DOHH2 (cell line): ENCODE measurements around the gene GALE.

Source experiments
- H3F3A ChIP-seq: fragments of 200-600 bp; sonication (generic), shearing (Covaris generic); 2 replicates; pipeline ENCODE4 v1.6.0; 2016; ENCODE audit warnings: antibody characterized with exemption, mild to moderate bottlenecking; ENCODE audit not compliant: control insufficient read depth, insufficient read depth
- H3K27ac ChIP-seq: fragments of 200-600 bp; sonication (generic); 2 replicates; pipeline ENCODE4 v1.5.1; 2014; ENCODE audit warnings: low read depth, mild to moderate bottlenecking, low read length, moderate library complexity
- H3K27me3 ChIP-seq: fragments of 200-600 bp; sonication (generic); 2 replicates; pipeline ENCODE4 v1.6.1; 2014; ENCODE audit warnings: mild to moderate bottlenecking, low read length, mixed read lengths; ENCODE audit not compliant: control insufficient read depth
- H3K36me3 ChIP-seq: fragments of 200-600 bp; sonication (generic); 2 replicates; pipeline ENCODE4 v1.6.1; 2014; ENCODE audit warnings: mild to moderate bottlenecking, low read length, moderate library complexity, mixed read lengths; ENCODE audit not compliant: control insufficient read depth
- H3K4me1 ChIP-seq: fragments of 200-600 bp; sonication (generic); 2 replicates; pipeline ENCODE4 v1.6.1; 2014; ENCODE audit warnings: mild to moderate bottlenecking, low read length, mixed read lengths; ENCODE audit not compliant: control insufficient read depth
- H3K4me2 ChIP-seq: fragments of 200-600 bp; sonication (generic); 2 replicates; pipeline ENCODE4 v1.6.0; 2014; ENCODE audit warnings: mild to moderate bottlenecking, low read length, moderate library complexity
- H3K4me3 ChIP-seq: fragments of 200-600 bp; sonication (generic); 2 replicates; pipeline ENCODE4 v1.5.1; 2014; ENCODE audit warnings: mild to moderate bottlenecking, low read length, mixed read lengths
- H3K79me2 ChIP-seq: fragments of 200-600 bp; sonication (generic); 2 replicates; pipeline ENCODE4 v1.6.1; 2014; ENCODE audit warnings: mild to moderate bottlenecking, low read length, mixed read lengths; ENCODE audit not compliant: control insufficient read depth
- H3K9me2 ChIP-seq: fragments of 200-600 bp; sonication (generic); replicated peaks from 2 replicates; pipeline ENCODE4 v1.6.1; 2014; ENCODE audit warnings: mild to moderate bottlenecking, low read length, mixed read lengths; ENCODE audit not compliant: control insufficient read depth
- H3K9me3 ChIP-seq: fragments of 200-600 bp; sonication (generic); 2 replicates; pipeline ENCODE4 v1.6.1; 2014; ENCODE audit warnings: antibody characterized with exemption, low read length, mixed read lengths; ENCODE audit not compliant: control insufficient read depth, insufficient read depth
- H4K20me1 ChIP-seq: fragments of 200-600 bp; sonication (generic); 2 replicates; pipeline ENCODE4 v1.6.0; 2014; ENCODE audit warnings: low read depth, mild to moderate bottlenecking, antibody characterized with exemption, low read length, moderate library complexity; ENCODE audit not compliant: control insufficient read depth, insufficient read depth
- EZH2phosphoT487 ChIP-seq: fragments of 200-600 bp; sonication (generic); IDR thresholded peaks from 2 replicates; pipeline ENCODE4 v1.6.1; 2017; ENCODE audit warnings: borderline replicate concordance, mild to moderate bottlenecking, antibody characterized with exemption, low read length, moderate library complexity, mixed read lengths
- TF ChIP-seq, protein P1 (sequence below): fragments of 200-600 bp; sonication (generic); IDR thresholded peaks from one replicate; pipeline ENCODE4 v1.5.1; 2014; ENCODE audit warnings: antibody characterized with exemption, mild to moderate bottlenecking, low read depth, low read length; ENCODE audit not compliant: poor library complexity, severe bottlenecking

GALE gene

DNA sequence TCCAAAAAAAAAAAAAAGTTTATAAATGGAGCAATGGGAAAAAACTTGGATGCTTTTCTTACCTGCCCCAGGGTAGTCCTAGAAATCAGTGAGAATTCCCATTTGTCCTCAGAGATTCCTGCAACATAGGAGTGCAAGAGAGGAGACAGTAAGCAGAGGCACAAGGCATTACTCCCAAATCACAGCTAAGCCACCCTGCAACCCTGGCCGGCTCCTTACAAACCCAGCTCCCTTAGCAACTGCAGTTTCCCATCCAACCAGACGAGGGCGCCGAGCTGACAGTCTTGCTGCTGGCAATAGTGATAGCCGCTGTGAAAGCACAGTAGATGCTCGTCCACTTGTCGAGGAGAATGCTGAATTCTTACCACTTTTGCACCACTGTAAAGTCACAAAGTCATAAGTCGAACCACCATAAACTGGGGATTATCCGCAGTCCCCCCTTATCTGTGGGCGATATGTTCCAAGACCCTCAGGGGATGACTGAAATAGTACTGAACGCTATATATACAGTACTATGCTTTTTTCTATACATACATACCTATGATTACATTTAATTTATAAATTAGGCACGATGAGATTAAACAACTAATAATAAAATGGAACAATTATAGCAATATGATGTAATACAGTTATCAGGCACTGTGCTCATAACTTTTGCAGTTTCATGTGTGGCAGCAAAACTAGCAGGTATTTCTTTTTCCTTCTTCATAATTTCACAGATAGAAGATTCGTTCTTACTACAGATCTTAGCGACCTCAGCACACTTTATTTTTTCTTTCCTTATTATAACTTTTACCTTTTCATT, 28.3 kb downstream of the GALE start:
- Histone ChIP-seq H3K4me1 (peaks cover 19% of the 10 kb centered on the region), H3K79me2 (peaks cover 36% of the 10 kb centered on the region), H3K4me3 (no peak overlapping the region), H3F3A (peaks cover 5% of the 10 kb centered on the region; the same call in 1 of the 2 replicates), H3K9me3 (no peaks in the 10 kb centered on the region), H4K20me1 (no peaks in the 10 kb centered on the region), H3K9me2 (no peaks in the 10 kb centered on the region), H3K4me2 (peak overlapping the region; percentile 40), H3K36me3 (peaks cover 16% of the 10 kb centered on the region), H3K27me3 (no peaks in the 10 kb centered on the region), H3K27ac (no peak overlapping the region)
- TF ChIP-seq, protein P1, sequence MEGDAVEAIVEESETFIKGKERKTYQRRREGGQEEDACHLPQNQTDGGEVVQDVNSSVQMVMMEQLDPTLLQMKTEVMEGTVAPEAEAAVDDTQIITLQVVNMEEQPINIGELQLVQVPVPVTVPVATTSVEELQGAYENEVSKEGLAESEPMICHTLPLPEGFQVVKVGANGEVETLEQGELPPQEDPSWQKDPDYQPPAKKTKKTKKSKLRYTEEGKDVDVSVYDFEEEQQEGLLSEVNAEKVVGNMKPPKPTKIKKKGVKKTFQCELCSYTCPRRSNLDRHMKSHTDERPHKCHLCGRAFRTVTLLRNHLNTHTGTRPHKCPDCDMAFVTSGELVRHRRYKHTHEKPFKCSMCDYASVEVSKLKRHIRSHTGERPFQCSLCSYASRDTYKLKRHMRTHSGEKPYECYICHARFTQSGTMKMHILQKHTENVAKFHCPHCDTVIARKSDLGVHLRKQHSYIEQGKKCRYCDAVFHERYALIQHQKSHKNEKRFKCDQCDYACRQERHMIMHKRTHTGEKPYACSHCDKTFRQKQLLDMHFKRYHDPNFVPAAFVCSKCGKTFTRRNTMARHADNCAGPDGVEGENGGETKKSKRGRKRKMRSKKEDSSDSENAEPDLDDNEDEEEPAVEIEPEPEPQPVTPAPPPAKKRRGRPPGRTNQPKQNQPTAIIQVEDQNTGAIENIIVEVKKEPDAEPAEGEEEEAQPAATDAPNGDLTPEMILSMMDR = peak; percentile 96
- TF ChIP-seq EZH2phosphoT487 = no peak

GRCh38 chr1:23768733-23769132, 31.8 kb downstream of the GALE start:
- Histone ChIP-seq H3K4me1 (peaks cover 4% of the 10 kb centered on the region), H4K20me1 (no peaks in the 10 kb centered on the region), H3K27me3 (no peaks in the 10 kb centered on the region), H3F3A (peaks cover 5% of the 10 kb centered on the region; the same call in 1 of the 2 replicates), H3K9me3 (no peaks in the 10 kb centered on the region), H3K4me2 (no peak overlapping the region), H3K27ac (no peak overlapping the region), H3K36me3 (peaks cover 24% of the 10 kb centered on the region), H3K4me3 (no peak overlapping the region), H3K79me2 (peaks cover 8% of the 10 kb centered on the region), H3K9me2 (no peaks in the 10 kb centered on the region)
- no peak for TF ChIP-seq EZH2phosphoT487
- TF ChIP-seq, protein P1 = no peak

- H3K27me3 ChIP-seq = no peaks in the 10 kb centered on the region
- peaks cover 62% of the 10 kb centered on the region for H3K36me3 ChIP-seq
- H3K27ac ChIP-seq = no peak overlapping the region
- peaks cover 3% of the 10 kb centered on the region for H3F3A ChIP-seq
- H3K4me1 ChIP-seq = no peaks in the 10 kb centered on the region
- TF ChIP-seq, protein P1 = no peak
- no peak for TF ChIP-seq EZH2phosphoT487
- H3K4me3 ChIP-seq = no peak overlapping the region
- H3K9me3 ChIP-seq = no peaks in the 10 kb centered on the region
- no peak overlapping the region for H3K4me2 ChIP-seq
- H4K20me1 ChIP-seq = no peaks in the 10 kb centered on the region
- no peaks in the 10 kb centered on the region for H3K9me2 ChIP-seq
- no peaks in the 10 kb centered on the region for H3K79me2 ChIP-seq
These were observed 37.4 kb downstream of the GALE start for GRCh38 chr1:23763041-23763577.
